H9 (cell line): ENCODE measurements around the gene FADS3. TPM values are rescaled to one million over a fixed set of nuclear protein-coding genes. Genes with fewer than 3 reads are reported as not detected.
A peak's percentile ranks its signal among the peaks of the same experiment; 100 is the strongest.

Experiments
- DNase-seq: peaks from one replicate; pipeline ENCODE4 v3.0.0-alpha.2; 2017
- H2AFZ ChIP-seq: one replicate; pipeline ENCODE4 v1.6.1; 2013; ENCODE audit warnings: mild to moderate bottlenecking, low read length, control low read depth, moderate library complexity
- H2AK5ac ChIP-seq: 2 replicates; pipeline ENCODE4 v1.6.1; 2013; ENCODE audit warnings: low read length, control low read depth, mixed read lengths; ENCODE audit not compliant: insufficient read length
- H2BK120ac ChIP-seq: one replicate; pipeline ENCODE4 v1.6.1; 2013; ENCODE audit warnings: low read depth, mild to moderate bottlenecking, low read length, control low read depth, inconsistent platforms; ENCODE audit not compliant: poor library complexity, severe bottlenecking
- H2BK12ac ChIP-seq: 2 replicates; pipeline ENCODE4 v1.6.1; 2013; ENCODE audit warnings: low read length, control low read depth, mixed read lengths, low read depth; ENCODE audit not compliant: insufficient read length
- H2BK15ac ChIP-seq: 2 replicates; pipeline ENCODE4 v1.6.1; 2013; ENCODE audit warnings: low read depth, low read length, control low read depth
- H2BK20ac ChIP-seq: one replicate; pipeline ENCODE4 v1.6.1; 2013; ENCODE audit warnings: low read depth, mild to moderate bottlenecking, low read length, control low read depth, inconsistent platforms; ENCODE audit not compliant: poor library complexity, severe bottlenecking
- H2BK5ac ChIP-seq: 2 replicates; pipeline ENCODE4 v1.6.1; 2013; ENCODE audit warnings: low read length, control low read depth, mixed read lengths; ENCODE audit not compliant: insufficient read length
- H3K14ac ChIP-seq: 2 replicates; pipeline ENCODE4 v1.6.1; 2013; ENCODE audit warnings: low read length, control low read depth; ENCODE audit not compliant: insufficient read depth
- H3K18ac ChIP-seq: 2 replicates; pipeline ENCODE4 v1.6.1; 2013; ENCODE audit warnings: low read depth, mild to moderate bottlenecking, mixed read lengths, low read length, control low read depth; ENCODE audit not compliant: insufficient read length
- H3K23ac ChIP-seq: 2 replicates; pipeline ENCODE4 v1.6.1; 2013; ENCODE audit warnings: low read length, control low read depth, mixed read lengths, low read depth; ENCODE audit not compliant: insufficient read length
- H3K23me2 ChIP-seq: 2 replicates; pipeline ENCODE4 v1.6.1; 2013; ENCODE audit warnings: low read depth, mild to moderate bottlenecking, mixed read lengths, low read length, control low read depth; ENCODE audit not compliant: insufficient read length, poor library complexity, severe bottlenecking
- H3K27ac ChIP-seq: 2 replicates; pipeline ENCODE4 v1.5.1; 2013; ENCODE audit warnings: low read length, control low read depth, mixed read lengths, low read depth; ENCODE audit not compliant: insufficient read length
- H3K27me3 ChIP-seq: 2 replicates; pipeline ENCODE4 v1.6.1; 2013; ENCODE audit warnings: low read length, control low read depth, inconsistent platforms; ENCODE audit not compliant: insufficient read depth
- H3K4ac ChIP-seq: 2 replicates; pipeline ENCODE4 v1.6.1; 2013; ENCODE audit warnings: low read depth, mild to moderate bottlenecking, control low read depth, inconsistent platforms, low read length, moderate library complexity
- H3K4me1 ChIP-seq: 2 replicates; pipeline ENCODE4 v1.6.1; 2013; ENCODE audit warnings: low read length, control low read depth, inconsistent platforms; ENCODE audit not compliant: insufficient read depth
- H3K4me2 ChIP-seq: 2 replicates; pipeline ENCODE4 v1.6.1; 2013; ENCODE audit warnings: low read length, control low read depth, mixed read lengths; ENCODE audit not compliant: insufficient read length, insufficient read depth
- H3K56ac ChIP-seq: 2 replicates; pipeline ENCODE4 v1.6.1; 2013; ENCODE audit warnings: low read depth, mild to moderate bottlenecking, mixed read lengths, low read length, control low read depth; ENCODE audit not compliant: insufficient read length
- H3K79me1 ChIP-seq: 2 replicates; pipeline ENCODE4 v1.6.1; 2013; ENCODE audit warnings: low read depth, mild to moderate bottlenecking, moderate library complexity, low read length, control low read depth, inconsistent platforms; ENCODE audit not compliant: insufficient read depth, poor library complexity, severe bottlenecking
- H3K79me2 ChIP-seq: 2 replicates; pipeline ENCODE4 v1.6.1; 2013; ENCODE audit warnings: low read length, control low read depth, inconsistent platforms; ENCODE audit not compliant: insufficient read depth
- H3K9ac ChIP-seq: 2 replicates; pipeline ENCODE4 v1.6.1; 2013; ENCODE audit warnings: low read length, control low read depth, mixed read lengths; ENCODE audit not compliant: insufficient read length; ENCODE audit errors: extremely low read depth
- H3K9me3 ChIP-seq: one replicate; pipeline ENCODE4 v1.6.1; 2013; ENCODE audit warnings: low read depth, low read length, inconsistent platforms; ENCODE audit not compliant: control insufficient read depth
- H3T11ph ChIP-seq: one replicate; pipeline ENCODE4 v1.6.1; 2013; ENCODE audit warnings: mild to moderate bottlenecking, low read length, control low read depth, inconsistent platforms
- H4K20me1 ChIP-seq: one replicate; pipeline ENCODE4 v1.6.1; 2013; ENCODE audit not compliant: control insufficient read depth, insufficient read length, insufficient read depth
- H4K5ac ChIP-seq: 2 replicates; pipeline ENCODE4 v1.6.1; 2013; ENCODE audit warnings: low read depth, mild to moderate bottlenecking, mixed read lengths, low read length, control low read depth; ENCODE audit not compliant: insufficient read length
- H4K8ac ChIP-seq: replicated peaks from 2 replicates; pipeline ENCODE4 v1.6.1; 2013; ENCODE audit warnings: low read length, control low read depth, mixed read lengths, low read depth; ENCODE audit not compliant: insufficient read length
- H4K91ac ChIP-seq: 2 replicates; pipeline ENCODE4 v1.6.1; 2013; ENCODE audit warnings: low read depth, mild to moderate bottlenecking, moderate library complexity, mixed read lengths, low read length, control low read depth; ENCODE audit not compliant: insufficient read length
- H3K27ac Mint-ChIP-seq, 3 experiments: 2 replicates in 2 of 3; 3 replicates in 1 of 3; pipeline ENCODE4 v1.8.0; 2020 to 2021; ENCODE audit warnings: mixed read lengths in 3 of 3, mild to moderate bottlenecking in 1 of 3, moderate library complexity in 1 of 3
- H3K27me3 Mint-ChIP-seq: 2 replicates; pipeline ENCODE4 v1.8.0; 2021; ENCODE audit warnings: low read depth, mild to moderate bottlenecking, moderate library complexity, mixed read lengths
- H3K36me3 Mint-ChIP-seq, 3 experiments: 2 replicates in 2 of 3; 3 replicates in 1 of 3; pipeline ENCODE4 v1.8.0; 2020 to 2021; ENCODE audit warnings: low read depth in 3 of 3, mixed read lengths in 3 of 3; ENCODE audit not compliant: insufficient read depth in 1 of 3
- H3K4me1 Mint-ChIP-seq, 2 experiments: 2 replicates each; pipeline ENCODE4 v1.8.0; 2020; ENCODE audit warnings: mixed read lengths in 2 of 2
- H3K4me3 Mint-ChIP-seq, 2 experiments: 2 replicates in 1 of 2; 3 replicates in 1 of 2; pipeline ENCODE4 v1.8.0; 2020 to 2021; ENCODE audit warnings: mild to moderate bottlenecking in 2 of 2, mixed read lengths in 2 of 2, moderate library complexity in 1 of 2
- H3K9me3 Mint-ChIP-seq, 2 experiments: 2 replicates in 1 of 2; 3 replicates in 1 of 2; pipeline ENCODE4 v1.8.0; 2020; ENCODE audit warnings: mild to moderate bottlenecking in 2 of 2, mixed read lengths in 2 of 2, moderate library complexity in 1 of 2
- CTCF ChIP-seq: fragments of 200-600 bp; sonication (generic); conservative IDR thresholded peaks from 3 replicates; pipeline ENCODE4 v1.8.0; 2021; ENCODE audit warnings: antibody characterized with exemption, mild to moderate bottlenecking
- WGBS: extraction: QIAGEN DNeasy Blood & Tissue Kit; methylation state at CpG from one replicate; pipeline ENCODE4 v1.1.7; 2013; ENCODE audit warnings: missing lambda C conversion rate, low lambda C conversion rate, mixed read lengths; ENCODE audit not compliant: insufficient read length; ENCODE audit errors: extremely low coverage; 5-methylcytosine and 5-hydroxymethylcytosine counted together
- total RNA-seq: library from RNA; stranded (reverse); gene quantifications from 2 replicates; pipeline ENCODE4 v1.2.1, GENCODE V29; 2021

The FADS3 gene
- total RNA-seq, 1 experiment from 2014 or later, result 34.9 TPM

GRCh38 chr11:61833926-61834277 is 57.4 kb downstream of the FADS3 start:
- peaks cover 58 to 63% of the 10 kb centered on the region in 2 experiments for H3K4me1 Mint-ChIP-seq
- H3K4me3 Mint-ChIP-seq, result peak overlapping the region in 1 of 2 experiments; percentile 70; a peak in 2 of 5 replicates
- Histone ChIP-seq H4K5ac (no peak overlapping the region), H3T11ph (no peak overlapping the region), H4K8ac (no peak overlapping the region), H3K27ac (peak overlapping the region; percentile 57), H2BK15ac (no peak overlapping the region), H3K23ac (no peak overlapping the region), H3K4me1 (peaks cover 11% of the 10 kb centered on the region; the same call in 1 of the 2 replicates), H4K91ac (no peak overlapping the region), H3K79me2 (peaks cover 37% of the 10 kb centered on the region; the same call in 1 of the 2 replicates), H2BK20ac (no peak overlapping the region), H3K4me2 (no peak overlapping the region), H3K9ac (no peak overlapping the region), H4K20me1 (no peaks in the 10 kb centered on the region), H2BK5ac (no peak overlapping the region), H3K14ac (no peak overlapping the region), H2BK12ac (no peak overlapping the region), H2AK5ac (no peak overlapping the region), H3K27me3 (no peaks in the 10 kb centered on the region), H3K18ac (peak overlapping the region; percentile 13), H3K23me2 (peaks cover 9% of the 10 kb centered on the region), H3K79me1 (peaks cover 4% of the 10 kb centered on the region), H3K9me3 (no peaks in the 10 kb centered on the region), H2BK120ac (no peak overlapping the region), H3K4ac (no peak overlapping the region), H2AFZ (no peak overlapping the region), H3K56ac (no peak overlapping the region)
- H3K36me3 Mint-ChIP-seq, result peaks cover 33 to 54% (median 53%) of the 10 kb centered on the region in 3 experiments; a peak in 6 of 7 replicates
- no CpG with 5 or more reads among the region's 12 CpGs for WGBS
- TF ChIP-seq CTCF, result no peak
- peak overlapping the region; percentile 92 to 98 (median 96) for H3K27ac Mint-ChIP-seq
- H3K9me3 Mint-ChIP-seq, result no peaks in the 10 kb centered on the region
- no peaks in the 10 kb centered on the region for H3K27me3 Mint-ChIP-seq
- peak; percentile 61 for DNase-seq
